NCI-H446 (cell line): ENCODE results near the gene UXS1.

Experiments used
- DNase-seq, 2 experiments: peaks; one replicate each; lab custom pipeline; 2025; lab: John Stamatoyannopoulos, UW

The UXS1 gene

GRCh38 chr2:106080959-106081358 is 113.1 kb downstream of the UXS1 start:
- DNase-seq, result no peak

DNA sequence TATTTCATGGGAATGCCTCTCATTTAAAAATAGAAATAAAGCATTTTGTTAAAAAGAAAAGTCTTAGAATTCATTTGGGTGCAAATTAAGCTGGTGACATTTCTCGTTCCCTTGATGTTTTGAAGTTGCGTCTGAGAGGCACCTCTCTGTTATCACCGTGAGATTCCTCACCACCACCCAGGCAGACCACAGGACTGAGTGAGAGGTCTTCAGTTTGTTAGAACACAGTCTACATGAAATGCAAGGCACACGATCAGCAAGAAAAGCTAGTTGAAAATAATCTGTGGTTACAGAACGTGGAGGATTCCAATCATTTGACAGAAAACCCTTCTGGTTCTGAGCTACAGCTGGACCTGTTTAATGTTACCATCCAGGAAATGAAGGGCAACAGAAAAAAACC is 116.0 kb downstream of the UXS1 start:
- no peak for DNase-seq

DNA sequence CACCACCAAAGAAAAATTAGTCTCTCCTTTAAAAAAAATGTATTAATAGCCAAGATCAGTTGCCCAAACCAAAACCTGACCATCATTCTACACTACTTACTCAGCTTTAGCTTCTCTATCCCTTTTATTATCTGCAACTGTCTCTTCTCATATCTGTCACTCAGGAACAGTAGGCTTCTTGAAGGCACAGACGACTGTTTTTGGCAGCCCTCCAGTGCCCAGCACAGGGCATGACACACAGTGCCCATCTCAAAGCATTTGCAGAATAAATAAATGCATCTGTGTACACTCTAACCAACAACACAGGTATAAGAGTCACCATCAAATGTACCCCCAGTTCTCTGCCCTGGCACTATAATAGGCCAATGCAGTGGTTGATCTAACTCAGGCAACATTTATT is 117.2 kb downstream of the UXS1 start:
- no peak for DNase-seq

GRCh38 chr2:106075048-106075447 is 119.1 kb downstream of the UXS1 start:
- no peak for DNase-seq

- no peak for DNase-seq
These were observed 120.3 kb downstream of the UXS1 start for GRCh38 chr2:106073678-106074406.

DNA sequence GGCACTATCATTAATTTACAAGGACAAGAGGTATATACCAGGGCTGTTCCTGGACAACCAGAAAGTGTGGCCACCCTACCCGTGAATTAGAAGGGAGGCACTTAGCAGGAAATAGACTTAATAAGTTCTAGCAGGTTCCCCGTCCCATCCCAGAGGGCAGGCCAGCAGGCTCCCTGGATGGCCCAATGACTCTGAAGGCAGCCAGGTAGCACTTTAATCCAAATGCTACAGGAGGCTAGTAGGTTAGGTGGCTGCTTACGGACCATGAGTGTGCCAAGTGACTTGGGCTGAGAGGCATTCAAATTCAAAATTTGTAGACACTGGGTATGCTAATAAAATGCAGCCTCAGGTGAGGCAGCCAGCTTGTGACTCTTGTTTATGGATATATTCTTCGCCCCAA is 123.9 kb downstream of the UXS1 start:
- no peak for DNase-seq

DNA sequence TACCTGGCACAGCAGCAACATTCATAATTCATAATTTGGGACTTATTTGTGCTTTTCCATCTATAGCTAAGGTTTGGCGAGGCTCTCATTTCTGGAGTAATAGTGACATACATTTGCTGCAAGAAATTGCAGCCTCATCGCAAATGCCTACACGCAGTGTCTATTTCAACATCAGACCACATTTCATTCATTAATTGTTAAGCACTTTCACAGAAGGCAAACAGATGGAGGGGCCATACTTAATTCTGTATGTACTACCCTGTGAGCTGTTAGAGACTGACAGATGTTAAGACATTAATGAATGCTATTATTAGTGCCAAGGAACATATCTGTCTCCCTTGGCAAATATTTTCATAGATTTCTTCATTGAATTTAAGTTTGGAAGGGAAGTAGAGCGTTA is 125.7 kb downstream of the UXS1 start:
- peak; percentile 19 to 71 for DNase-seq

- DNase-seq, result no peak
These were observed 127.9 kb downstream of the UXS1 start for GRCh38 chr2:106065983-106066820.

DNA sequence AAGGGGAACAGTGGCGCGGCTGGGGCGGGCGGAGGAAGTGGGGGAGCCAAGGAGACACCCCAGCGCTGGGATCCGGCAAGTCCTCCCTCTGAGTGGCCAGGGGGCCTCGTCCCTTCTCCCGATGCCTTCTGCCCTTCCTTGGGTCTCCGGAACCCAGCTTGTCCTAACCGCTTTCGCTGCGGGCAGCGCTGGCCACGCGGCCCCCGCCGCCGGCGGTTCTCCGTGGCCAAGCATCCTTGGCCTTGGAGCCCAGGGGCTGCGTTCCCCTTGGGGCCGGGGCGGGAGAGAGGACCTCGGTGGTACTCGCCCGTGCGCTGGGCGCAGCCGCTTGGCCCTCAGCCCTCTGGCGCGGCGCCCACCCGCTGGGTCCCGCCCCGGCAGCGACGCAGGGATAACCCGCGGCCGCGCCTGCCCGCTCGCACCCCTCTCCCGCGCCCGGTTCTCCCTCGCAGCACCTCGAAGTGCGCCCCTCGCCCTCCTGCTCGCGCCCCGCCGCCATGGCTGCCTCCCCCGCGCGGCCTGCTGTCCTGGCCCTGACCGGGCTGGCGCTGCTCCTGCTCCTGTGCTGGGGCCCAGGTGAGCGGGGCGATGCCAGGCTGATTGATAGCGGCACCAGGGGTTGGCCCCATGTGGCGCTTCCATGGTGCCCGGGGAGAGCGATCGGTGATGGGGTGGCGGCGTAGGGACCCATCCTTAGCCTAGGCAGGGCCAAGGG is 128.7 kb downstream of the UXS1 start:
- DNase-seq, result no peak

GRCh38 chr2:106063181-106063580 is 130.9 kb downstream of the UXS1 start:
- no peak for DNase-seq

GRCh38 chr2:106062627-106063026 is 131.5 kb downstream of the UXS1 start:
- no peak for DNase-seq

- DNase-seq, result no peak
These were observed 132.3 kb downstream of the UXS1 start for GRCh38 chr2:106061611-106062349.

DNA sequence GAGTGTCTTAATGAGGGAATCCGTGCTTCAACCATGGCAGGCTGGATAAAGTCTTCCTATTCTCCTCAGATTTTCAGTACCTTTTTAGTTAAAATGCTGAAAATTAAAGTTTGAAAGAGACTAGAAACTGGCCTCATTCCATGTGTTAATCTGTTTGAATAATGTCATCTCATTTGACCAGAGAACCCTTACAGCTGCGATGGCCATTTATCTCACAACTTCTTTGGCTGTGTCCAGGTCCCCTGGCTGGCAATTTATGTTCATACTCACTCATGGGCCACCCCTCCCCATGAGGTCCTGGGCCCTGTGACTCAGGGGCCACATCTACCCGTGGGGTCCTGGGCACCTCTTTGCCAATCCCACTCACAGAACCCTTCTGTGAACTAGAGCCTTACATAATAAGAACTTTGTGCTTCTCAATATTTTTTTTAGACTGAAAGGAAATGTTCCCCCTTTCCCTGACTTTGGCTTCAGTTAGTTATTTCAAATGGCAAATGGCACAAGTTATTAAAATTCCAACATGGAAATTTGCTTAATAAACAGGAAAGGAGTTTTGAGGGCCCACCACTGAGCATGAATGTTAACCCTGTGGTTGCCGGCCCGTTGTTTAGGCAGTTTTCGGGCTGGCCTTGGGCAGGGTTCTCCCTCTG is 134.6 kb downstream of the UXS1 start:
- no peak for DNase-seq

DNA sequence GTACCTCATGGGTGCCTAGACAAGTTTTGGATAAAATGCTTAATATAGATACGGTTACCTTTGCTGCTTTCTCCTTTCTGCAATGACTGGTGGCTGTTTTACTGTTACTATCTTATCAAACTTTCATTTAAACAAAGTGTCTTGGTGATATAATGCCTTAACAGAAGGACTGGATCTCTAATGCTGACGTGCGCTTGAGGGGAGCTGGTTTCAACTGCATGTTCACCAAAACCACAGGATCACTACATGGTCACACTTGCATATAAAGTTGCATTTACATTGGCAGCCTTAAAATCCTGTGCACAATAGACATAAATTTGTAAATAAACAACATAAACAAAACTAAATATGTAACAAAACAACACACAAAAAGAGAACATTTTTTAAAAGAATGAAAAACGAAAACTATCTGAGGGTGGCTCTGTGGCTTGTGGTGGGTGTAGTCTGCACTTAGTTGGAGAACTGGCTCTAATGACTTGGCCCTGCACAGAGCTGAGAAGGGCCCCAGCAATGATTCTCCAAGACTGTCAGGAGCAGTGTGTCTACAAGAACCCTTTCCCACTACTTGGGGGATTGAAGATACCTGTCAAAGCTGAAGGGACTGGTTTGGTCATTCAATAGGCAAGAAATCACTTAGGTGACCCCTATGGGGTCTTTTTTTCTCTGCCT is 135.5 kb downstream of the UXS1 start:
- DNase-seq, result no peak

DNA sequence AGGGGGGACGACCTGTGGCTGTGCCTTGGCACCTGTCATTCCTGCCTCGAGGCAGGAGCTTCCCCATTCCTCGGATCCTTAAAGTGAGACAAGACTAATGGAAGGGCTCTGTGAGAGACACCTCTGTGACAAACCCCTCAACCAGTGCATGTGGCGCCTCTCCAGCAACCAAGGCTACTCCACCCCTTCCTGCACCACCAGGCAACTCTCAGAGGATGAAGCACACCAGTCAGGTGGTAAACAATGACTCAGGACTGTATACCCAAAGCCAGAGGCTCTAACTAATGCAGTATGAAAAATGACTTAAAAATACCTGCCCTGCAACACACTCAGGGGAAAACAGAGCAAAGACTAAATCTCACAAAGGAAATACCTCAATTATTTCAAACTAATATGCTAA is 136.9 kb downstream of the UXS1 start:
- no peak for DNase-seq

GRCh38 chr2:106054880-106055655 is 139.0 kb downstream of the UXS1 start:
- no peak for DNase-seq

- no peak for DNase-seq
These were observed 139.8 kb downstream of the UXS1 start for GRCh38 chr2:106054321-106054720.

DNA sequence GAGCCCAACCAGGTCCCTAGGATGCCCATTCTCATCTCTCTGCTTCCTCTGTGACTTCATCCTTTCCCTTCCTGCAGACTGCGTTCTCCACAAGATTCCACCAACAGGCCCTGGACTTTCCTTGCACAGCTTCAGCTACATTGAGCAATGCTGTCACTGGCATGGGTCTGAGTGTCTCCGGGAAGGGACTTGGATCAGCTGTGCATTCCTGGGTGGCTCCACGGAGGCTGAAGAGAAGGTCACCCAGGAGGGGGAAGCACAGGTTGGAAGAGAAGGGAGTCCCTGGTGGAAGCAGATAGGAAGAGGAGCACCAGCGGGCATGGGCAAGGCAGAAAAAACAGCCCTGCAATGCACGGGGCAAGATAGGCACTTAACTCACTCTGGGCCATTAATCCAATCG is 140.5 kb downstream of the UXS1 start:
- DNase-seq, result no peak

- no peak for DNase-seq
These were observed 141.0 kb downstream of the UXS1 start for GRCh38 chr2:106053116-106053515.

GRCh38 chr2:106044859-106045258 is 149.2 kb downstream of the UXS1 start:
- no peak for DNase-seq
